Kidney glomerular epithelial cell (primary cell): ENCODE data around the gene QPRT.
A peak's percentile ranks its signal among the peaks of the same experiment; 100 is the strongest.
"Not testable (repeated sequence)": the region's sequence is repeated elsewhere in the genome, so short reads cannot be mapped to it uniquely, and the experiment has no call there.

ENCODE experiments used
- DNase-seq: peaks from one replicate; lab custom pipeline; 2025; lab: John Stamatoyannopoulos, UW

QPRT gene

DNA sequence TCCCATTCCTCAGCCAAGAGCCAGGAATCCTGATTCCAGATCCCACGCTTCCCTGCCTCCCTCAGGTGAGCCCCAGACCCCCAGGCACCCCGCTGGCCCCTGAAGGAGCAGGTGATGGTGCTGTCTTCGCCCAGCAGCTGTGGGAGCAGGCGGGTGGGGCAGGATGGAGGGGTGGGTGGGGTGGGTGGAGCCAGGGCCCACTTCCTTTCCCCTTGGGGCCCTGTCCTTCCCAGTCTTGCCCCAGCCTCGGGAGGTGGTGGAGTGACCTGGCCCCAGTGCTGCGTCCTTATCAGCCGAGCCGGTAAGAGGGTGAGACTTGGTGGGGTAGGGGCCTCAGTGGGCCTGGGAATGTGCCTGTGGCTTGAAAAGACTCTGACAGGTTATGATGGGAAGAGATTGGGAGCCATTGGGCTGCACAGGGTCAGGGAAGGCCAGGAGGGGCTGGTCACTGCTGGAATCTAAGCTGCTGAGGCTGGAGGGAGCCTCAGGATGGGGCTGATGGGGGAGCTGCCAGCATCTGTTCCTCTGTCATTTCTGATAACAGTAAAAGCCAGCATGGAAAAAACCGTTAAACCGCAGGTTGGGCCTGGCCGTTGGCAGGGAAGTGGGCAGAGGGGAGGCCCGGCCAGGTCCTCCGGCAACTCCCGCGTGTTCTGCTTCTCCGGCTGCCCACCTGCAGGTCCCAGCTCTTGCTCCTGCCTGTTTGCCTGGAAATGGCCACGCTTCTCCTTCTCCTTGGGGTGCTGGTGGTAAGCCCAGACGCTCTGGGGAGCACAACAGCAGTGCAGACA is 15.8 kb upstream of the QPRT start, which contains the start of gene SPN:
TSS of gene SPN (plus strand) at position 232 of the 791 bp plus-strand sequence. CDS start at position 714, 482 bp downstream.
- DNase-seq: no peak

DNA sequence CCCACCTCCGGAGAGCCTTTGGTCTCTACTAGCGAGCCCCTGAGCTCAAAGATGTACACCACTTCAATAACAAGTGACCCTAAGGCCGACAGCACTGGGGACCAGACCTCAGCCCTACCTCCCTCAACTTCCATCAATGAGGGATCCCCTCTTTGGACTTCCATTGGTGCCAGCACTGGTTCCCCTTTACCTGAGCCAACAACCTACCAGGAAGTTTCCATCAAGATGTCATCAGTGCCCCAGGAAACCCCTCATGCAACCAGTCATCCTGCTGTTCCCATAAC is 15.2 kb upstream of the QPRT start:
- DNase-seq: no peak

GRCh38 chr16:29664091-29664921 is 14.7 kb upstream of the QPRT start:
- DNase-seq: no peak

GRCh38 chr16:29665294-29666077 is 13.5 kb upstream of the QPRT start:
- DNase-seq: no peak

DNA sequence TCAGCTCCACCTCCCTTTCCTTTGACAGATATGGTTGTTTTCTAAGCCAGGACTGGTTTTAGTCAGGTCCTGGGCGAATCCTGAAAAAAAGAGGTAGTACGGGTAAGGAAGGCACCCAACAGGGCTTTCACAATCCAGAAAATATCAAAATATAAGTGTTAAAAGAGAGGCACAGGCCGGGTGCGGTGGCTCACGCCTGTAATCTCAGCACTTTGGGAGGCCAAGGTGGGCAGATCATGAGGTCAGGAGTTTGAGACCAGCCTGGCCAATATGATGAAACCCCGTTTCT is 11.7 kb upstream of the QPRT start:
- not testable (repeated sequence) for DNase-seq

DNA sequence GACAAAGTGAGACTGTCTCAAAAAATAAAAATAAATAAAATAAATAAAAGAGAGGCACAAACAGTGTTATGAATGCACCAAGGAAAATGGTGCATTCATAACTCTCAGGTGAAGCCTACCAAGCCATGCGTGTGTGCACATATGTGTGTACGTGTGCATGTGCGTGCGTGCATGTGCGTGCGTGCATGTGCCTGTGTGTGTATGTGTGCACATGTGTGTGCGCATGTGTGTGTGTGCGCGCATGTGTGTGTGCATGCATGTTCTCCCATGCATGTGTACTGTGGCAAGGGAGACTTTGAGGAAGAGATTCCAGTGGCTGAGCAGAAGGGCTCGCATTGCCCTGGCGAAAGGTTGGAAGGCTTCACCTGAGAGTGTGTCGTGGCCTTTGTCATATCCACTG is 11.2 kb upstream of the QPRT start:
- no peak for DNase-seq

- DNase-seq: no peak
Measured at GRCh38 chr16:29668267-29668666, 10.7 kb upstream of the QPRT start.

GRCh38 chr16:29673501-29673900 is 5.5 kb upstream of the QPRT start:
- no peak for DNase-seq

DNA sequence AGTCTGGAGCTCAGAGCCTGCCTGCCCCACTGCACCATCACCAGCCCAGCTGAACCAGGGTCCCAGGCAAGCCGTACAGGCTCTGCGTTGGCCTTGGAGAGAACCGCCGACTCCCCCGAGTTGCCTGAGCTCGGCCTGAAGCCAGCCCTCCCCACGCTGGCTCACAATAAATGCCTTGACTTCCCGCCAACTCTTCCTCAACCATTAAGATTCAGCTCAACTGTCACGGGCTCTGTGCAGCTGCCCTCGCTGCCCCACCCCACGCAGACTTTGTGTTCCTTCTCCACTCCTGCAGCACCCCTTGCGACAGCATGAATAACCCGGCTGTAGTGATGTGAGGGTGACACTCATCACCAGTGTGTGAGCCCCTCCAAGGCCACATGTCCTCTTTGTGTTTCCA is 4.8 kb upstream of the QPRT start:
- DNase-seq: peak; percentile 37

GRCh38 chr16:29675811-29676643 is 3.0 kb upstream of the QPRT start:
- no peak for DNase-seq

- no peak for DNase-seq
Measured at GRCh38 chr16:29676989-29677785, 1.8 kb upstream of the QPRT start.

DNA sequence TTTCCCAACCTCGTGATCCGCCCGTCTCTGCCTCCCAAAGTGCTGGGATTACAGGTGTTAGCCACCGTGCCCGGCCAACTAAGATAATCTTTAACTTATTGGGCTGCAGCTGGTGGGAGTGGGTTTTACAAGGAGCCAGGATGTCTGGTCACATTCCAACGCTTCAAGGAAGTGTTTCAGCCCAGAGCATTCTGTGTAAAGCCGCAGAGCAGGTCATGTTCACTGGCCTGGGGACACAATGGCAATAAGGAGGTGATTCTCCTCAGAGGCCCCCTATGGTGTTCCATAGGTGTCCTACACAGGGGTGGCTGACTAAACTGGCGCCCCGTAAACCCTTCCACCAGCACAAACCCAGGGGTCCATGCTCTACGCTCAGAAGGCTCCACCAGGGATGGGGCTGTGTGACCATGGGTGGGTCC is 1.2 kb downstream of the QPRT start:
- peak; percentile 55 for DNase-seq

GRCh38 chr16:29683543-29684090 is 4.6 kb downstream of the QPRT start:
- no peak for DNase-seq

GRCh38 chr16:29684679-29685078 is 5.7 kb downstream of the QPRT start:
- DNase-seq: no peak

DNA sequence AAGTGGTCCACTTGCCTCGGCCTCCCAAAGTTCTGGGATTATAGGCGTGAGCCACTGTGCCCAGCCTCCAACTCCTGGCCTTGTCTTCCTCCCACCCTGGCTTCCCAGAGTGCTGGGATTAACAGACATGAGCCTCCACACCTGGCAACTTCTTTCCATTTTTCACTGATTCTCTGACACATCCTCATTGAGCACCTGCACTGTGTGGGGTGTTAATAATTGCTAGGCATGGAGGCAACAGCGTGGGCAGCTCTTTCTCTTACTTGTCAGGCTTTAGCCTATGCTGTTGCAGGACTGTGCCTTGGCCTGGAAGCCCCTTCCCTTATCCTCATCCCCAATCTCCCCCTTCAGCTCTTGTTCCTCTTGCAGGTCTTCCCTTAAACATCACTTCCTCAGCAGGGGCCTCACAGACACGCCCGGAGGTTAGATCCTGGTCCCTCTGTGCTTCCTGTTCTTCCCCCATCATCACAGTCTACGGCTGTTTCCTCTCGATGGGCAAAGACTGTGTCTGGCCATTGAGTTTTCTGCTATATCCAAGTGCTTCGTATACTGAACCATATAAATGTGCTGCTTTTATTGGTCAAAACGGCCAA is 7.9 kb downstream of the QPRT start:
- DNase-seq: no peak

DNA sequence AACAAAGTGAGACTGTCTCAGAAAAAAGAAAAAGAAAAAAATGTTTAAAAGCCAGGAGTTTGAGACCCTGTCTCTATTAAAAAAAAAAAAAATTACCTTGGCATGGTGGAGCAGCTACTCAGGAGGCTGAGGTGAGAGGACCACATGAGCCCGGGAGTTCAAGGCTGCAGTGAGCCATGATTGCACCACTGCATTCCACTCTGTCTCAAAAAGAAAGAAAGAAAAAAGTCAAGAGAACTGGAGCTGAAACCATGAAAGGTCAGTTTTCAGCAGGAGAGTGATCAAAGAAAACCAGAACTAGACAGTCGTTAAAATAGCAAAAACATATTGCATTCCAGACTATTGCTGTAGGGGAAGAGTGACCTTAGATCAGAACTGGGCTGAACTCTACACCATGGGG is 8.8 kb downstream of the QPRT start:
- no peak for DNase-seq

GRCh38 chr16:29688172-29688571 is 9.2 kb downstream of the QPRT start:
- no peak for DNase-seq

DNA sequence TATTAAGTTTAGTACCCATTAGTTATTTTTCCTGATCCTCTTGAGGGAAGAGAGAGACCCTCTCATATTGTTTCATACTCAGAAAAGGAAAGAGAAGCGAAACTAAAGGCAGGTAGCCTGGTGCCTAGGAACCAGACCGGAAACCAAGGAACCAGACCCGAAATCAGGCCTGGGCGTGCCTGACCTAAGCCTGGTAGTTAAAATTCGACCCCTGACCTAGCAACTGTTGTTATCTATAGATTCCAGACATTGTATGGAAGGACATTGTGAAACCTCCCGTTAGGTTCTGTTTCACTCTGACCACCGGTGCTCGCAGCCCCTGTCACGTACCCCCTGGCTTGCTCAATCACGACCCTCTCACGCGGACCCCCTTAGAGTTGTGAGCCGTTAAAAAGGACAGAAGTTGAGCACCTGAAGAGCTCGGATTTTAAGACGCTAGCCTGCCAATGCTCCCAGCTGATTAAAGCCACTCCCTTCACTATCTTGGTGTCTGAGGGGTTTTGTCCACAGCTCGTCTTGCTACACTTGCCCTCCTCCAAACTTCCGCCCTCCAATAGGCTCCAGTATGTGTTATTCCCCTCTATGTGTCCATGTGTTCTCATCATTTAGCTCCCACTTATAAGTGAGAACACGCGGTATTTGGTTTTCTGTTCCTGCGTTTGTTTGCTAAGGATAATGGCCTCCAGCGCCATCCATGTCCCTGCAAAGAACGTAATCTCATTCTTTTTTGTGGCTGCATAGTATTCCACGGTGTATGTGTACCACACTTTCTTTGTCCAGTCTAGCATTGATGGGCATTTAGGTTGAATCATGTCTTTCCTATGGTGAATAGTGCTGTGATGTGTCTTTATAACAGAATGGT is 10.7 kb downstream of the QPRT start:
- not testable (repeated sequence) for DNase-seq

DNA sequence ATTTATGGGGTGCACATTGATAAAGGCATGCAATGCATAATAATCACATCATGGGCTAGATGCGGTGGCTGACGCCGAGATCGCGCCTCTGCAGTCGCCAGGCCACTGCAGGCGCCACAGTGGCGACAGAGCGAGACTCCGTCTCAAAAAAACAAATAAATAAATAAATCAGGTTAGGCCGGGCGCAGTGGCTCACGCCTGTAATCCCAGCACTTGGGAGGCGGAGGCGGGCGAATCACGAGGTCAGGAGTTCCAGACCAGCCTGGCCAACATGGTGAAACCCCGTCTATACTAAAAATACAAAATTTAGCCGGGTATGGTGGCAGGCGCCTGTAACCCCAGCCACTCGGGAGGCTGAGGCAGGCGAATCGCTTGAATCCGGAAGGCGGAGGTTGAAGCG is 13.6 kb downstream of the QPRT start:
- not testable (repeated sequence) for DNase-seq
